Stimulated activated CD8-positive, alpha-beta memory T cell treated with anti-CD3 and anti-CD28 coated beads, Interleukin-7, amount 100 ng/mL, for 1 hour (primary cell): ENCODE measurements around the gene MCFD2.
A peak's percentile ranks its signal among the peaks of the same experiment; 100 is the strongest.
"Not testable (repeated sequence)": the region's sequence is repeated elsewhere in the genome, so short reads cannot be mapped to it uniquely, and the experiment has no call there.

Experiments used
- DNase-seq, 2 donors: peaks; one replicate each; pipeline ENCODE4 v3.0.0-alpha.2; 2020; ENCODE audit warnings: low read depth in 2 of 2

Gene MCFD2

GRCh38 chr2:46937471-46937901 is 21.9 kb upstream of the MCFD2 start:
- DNase-seq = no peak

- DNase-seq = no peak
These were observed 21.0 kb upstream of the MCFD2 start for GRCh38 chr2:46936566-46936965.

GRCh38 chr2:46935071-46935470 is 19.5 kb upstream of the MCFD2 start:
- DNase-seq = no peak

GRCh38 chr2:46929612-46930011 is 14.0 kb upstream of the MCFD2 start:
- no peak for DNase-seq

- no peak for DNase-seq
These were observed 11.3 kb upstream of the MCFD2 start for GRCh38 chr2:46926863-46927262.

GRCh38 chr2:46925474-46926351 is 10.1 kb upstream of the MCFD2 start:
- DNase-seq = no peak

- DNase-seq = no peak
These were observed 9.0 kb upstream of the MCFD2 start for GRCh38 chr2:46924608-46925007.

GRCh38 chr2:46924038-46924437 is 8.4 kb upstream of the MCFD2 start:
- DNase-seq = no peak

- no peak for DNase-seq
These were observed 7.5 kb upstream of the MCFD2 start for GRCh38 chr2:46923041-46923528.

GRCh38 chr2:46922606-46923005 is 7.0 kb upstream of the MCFD2 start:
- DNase-seq = no peak

GRCh38 chr2:46921676-46922448 is 6.3 kb upstream of the MCFD2 start:
- DNase-seq = no peak

- DNase-seq = no peak
These were observed 2.0 kb upstream of the MCFD2 start for GRCh38 chr2:46917628-46918027.

GRCh38 chr2:46915811-46916630 is 415 bp upstream of the MCFD2 start:
- peak; percentile 37 to 52 for DNase-seq

GRCh38 chr2:46914578-46915230 is 902 bp downstream of the MCFD2 start:
- no peak for DNase-seq

GRCh38 chr2:46913471-46914381 is 1.9 kb downstream of the MCFD2 start:
- DNase-seq = no peak

GRCh38 chr2:46909771-46910419 is 5.7 kb downstream of the MCFD2 start:
- DNase-seq = no peak

GRCh38 chr2:46909150-46909549 is 6.5 kb downstream of the MCFD2 start:
- DNase-seq = no peak

GRCh38 chr2:46904908-46905678 is 10.5 kb downstream of the MCFD2 start:
- not testable (repeated sequence) for DNase-seq

GRCh38 chr2:46902980-46903379 is 12.6 kb downstream of the MCFD2 start:
- DNase-seq = not testable (repeated sequence)
